Kidney epithelial cell (primary cell): Measurements from ENCODE around the gene DCP1B. TPM values are rescaled to one million over a fixed set of nuclear protein-coding genes. Genes with fewer than 3 reads are reported as not detected.

Source experiments
- DNase-seq: peaks from one replicate; pipeline ENCODE4 v3.0.0-alpha.2; 2010; ENCODE audit warnings: low read depth
- H3K27me3 ChIP-seq: 2 replicates; pipeline ENCODE4 v1.6.0; 2011; ENCODE audit warnings: low read length; ENCODE audit not compliant: control insufficient read depth, insufficient read depth
- H3K36me3 ChIP-seq: 2 replicates; pipeline ENCODE4 v1.5.1; 2011; ENCODE audit warnings: low read length; ENCODE audit not compliant: control insufficient read depth, insufficient read depth
- H3K4me3 ChIP-seq: 2 replicates; pipeline ENCODE4 v1.5.1; 2011; ENCODE audit warnings: low read depth, mild to moderate bottlenecking, control low read depth, low read length
- CTCF ChIP-seq: IDR thresholded peaks from 2 replicates; pipeline ENCODE4 v1.5.1; 2011; ENCODE audit warnings: mild to moderate bottlenecking, moderate library complexity, low read length, control low read depth, inconsistent platforms; ENCODE audit not compliant: insufficient read depth, poor library complexity, severe bottlenecking
- total RNA-seq: library from RNA; depleted of rRNA; stranded (reverse); fragments of >200 nt; gene quantifications from 2 replicates; pipeline ENCODE4 v1.2.3, GENCODE V29; 2015

The DCP1B gene
- total RNA-seq, 1 donor from 2014 or later: 22.4 TPM

GRCh38 chr12:2009623-2010022, 5.4 kb upstream of the DCP1B start:
- no peak for TF ChIP-seq CTCF
- Histone ChIP-seq H3K27me3 (no peaks in the 10 kb centered on the region), H3K4me3 (no peak overlapping the region), H3K36me3 (no peaks in the 10 kb centered on the region)
- no peak for DNase-seq

GRCh38 chr12:2008677-2009076, 4.4 kb upstream of the DCP1B start:
- no peak overlapping the region for H3K4me3 ChIP-seq
- no peaks in the 10 kb centered on the region for H3K27me3 ChIP-seq
- TF ChIP-seq CTCF: no peak
- no peaks in the 10 kb centered on the region for H3K36me3 ChIP-seq
- DNase-seq: no peak

- DNase-seq: no peak
- no peak for TF ChIP-seq CTCF
- H3K36me3 ChIP-seq: no peaks in the 10 kb centered on the region
- no peaks in the 10 kb centered on the region for H3K27me3 ChIP-seq
- H3K4me3 ChIP-seq: peak overlapping the region; percentile 98
These were observed 563 bp downstream of the DCP1B start for GRCh38 chr12:2003676-2004112.

- no peak for DNase-seq
- Histone ChIP-seq H3K36me3 (peaks cover 1% of the 10 kb centered on the region), H3K4me3 (no peak overlapping the region), H3K27me3 (no peaks in the 10 kb centered on the region)
- TF ChIP-seq CTCF: no peak
These were observed 8.9 kb downstream of the DCP1B start for GRCh38 chr12:1995205-1995896.

- H3K36me3 ChIP-seq: peaks cover 1% of the 10 kb centered on the region
- no peaks in the 10 kb centered on the region for H3K27me3 ChIP-seq
- no peak for TF ChIP-seq CTCF
- no peak for DNase-seq
- no peak overlapping the region for H3K4me3 ChIP-seq
These were observed 9.7 kb downstream of the DCP1B start for GRCh38 chr12:1994429-1995143.

GRCh38 chr12:1993871-1994371, 10.3 kb downstream of the DCP1B start:
- TF ChIP-seq CTCF: no peak
- peaks cover 1% of the 10 kb centered on the region for H3K36me3 ChIP-seq
- H3K27me3 ChIP-seq: no peaks in the 10 kb centered on the region
- H3K4me3 ChIP-seq: no peak overlapping the region
- DNase-seq: no peak
